RWPE1 (cell line): ENCODE results near the gene PROZ.

Experiments
- CTCF ChIA-PET: fragments of 350-600 bp; sonication (Branson Sonifier 250); formaldehyde crosslinking; extraction: SDS; loops from one replicate; lab custom pipeline; 2021; lab: Yijun Ruan, JAX
- POLR2A ChIA-PET: fragments of 400-600 bp; formaldehyde crosslinking; extraction: SDS; loops from one replicate; lab custom pipeline; 2020; ENCODE audit warnings: antibody characterized with exemption; ENCODE audit not compliant: low non-redundant PET; lab: Yijun Ruan, JAX
- DNase-seq: peaks from one replicate; pipeline ENCODE4 v3.0.0; 2012; ENCODE audit warnings: low spot score
- H3K27ac ChIP-seq: fragments of 450-650 bp; 2 replicates; pipeline ENCODE4 v1.5.1; 2017
- TF ChIP-seq, protein P1 (sequence below): fragments of 450-650 bp; conservative IDR thresholded peaks from 2 replicates; pipeline ENCODE4 v1.5.1; 2017; ENCODE audit warnings: low read depth, mild to moderate bottlenecking

PROZ gene

DNA sequence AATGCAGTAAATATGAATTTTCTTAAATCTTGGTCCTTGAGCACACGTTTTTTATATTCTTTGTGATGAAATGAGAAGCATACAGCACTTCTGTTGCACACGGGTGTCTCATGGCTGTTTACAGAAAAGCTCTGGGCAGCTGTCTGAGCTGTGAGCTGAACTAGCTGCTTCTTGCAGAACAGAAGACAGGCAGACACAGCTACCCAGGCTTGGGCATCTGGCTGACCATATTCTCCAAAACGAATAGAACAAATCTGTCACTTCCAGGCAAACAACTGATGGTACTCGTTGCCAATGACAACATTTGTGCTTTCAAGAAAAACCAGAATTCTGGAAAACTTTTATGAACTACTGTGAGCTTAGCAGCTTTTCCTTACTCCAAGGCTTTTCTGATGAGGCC, 33.8 kb downstream of the PROZ start:
- ChIA-PET POLR2A (no interaction called here), CTCF (no interaction called here)
- no peak overlapping the region for H3K27ac ChIP-seq
- no peak for DNase-seq
- TF ChIP-seq, protein P1, sequence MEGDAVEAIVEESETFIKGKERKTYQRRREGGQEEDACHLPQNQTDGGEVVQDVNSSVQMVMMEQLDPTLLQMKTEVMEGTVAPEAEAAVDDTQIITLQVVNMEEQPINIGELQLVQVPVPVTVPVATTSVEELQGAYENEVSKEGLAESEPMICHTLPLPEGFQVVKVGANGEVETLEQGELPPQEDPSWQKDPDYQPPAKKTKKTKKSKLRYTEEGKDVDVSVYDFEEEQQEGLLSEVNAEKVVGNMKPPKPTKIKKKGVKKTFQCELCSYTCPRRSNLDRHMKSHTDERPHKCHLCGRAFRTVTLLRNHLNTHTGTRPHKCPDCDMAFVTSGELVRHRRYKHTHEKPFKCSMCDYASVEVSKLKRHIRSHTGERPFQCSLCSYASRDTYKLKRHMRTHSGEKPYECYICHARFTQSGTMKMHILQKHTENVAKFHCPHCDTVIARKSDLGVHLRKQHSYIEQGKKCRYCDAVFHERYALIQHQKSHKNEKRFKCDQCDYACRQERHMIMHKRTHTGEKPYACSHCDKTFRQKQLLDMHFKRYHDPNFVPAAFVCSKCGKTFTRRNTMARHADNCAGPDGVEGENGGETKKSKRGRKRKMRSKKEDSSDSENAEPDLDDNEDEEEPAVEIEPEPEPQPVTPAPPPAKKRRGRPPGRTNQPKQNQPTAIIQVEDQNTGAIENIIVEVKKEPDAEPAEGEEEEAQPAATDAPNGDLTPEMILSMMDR = no peak

DNA sequence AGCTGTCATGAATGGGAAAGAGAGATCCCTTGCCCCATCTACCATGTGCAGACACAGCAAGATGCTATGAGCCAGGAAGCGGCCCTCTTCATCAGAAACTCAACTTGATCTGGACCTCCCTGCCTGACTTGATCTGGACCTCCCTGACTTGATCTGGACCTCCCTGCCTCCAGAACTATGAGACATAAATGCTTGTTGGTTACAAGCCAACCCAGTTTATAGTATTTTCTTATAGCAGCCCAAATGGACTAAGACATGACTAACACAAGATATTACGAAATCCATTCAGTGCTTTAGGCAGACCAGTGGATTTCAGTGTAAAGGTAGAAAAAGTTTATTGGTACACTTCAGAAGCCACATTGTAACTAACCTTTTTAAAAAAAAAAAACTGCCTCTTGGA, 34.5 kb downstream of the PROZ start:
- TF ChIP-seq, protein P1 = no peak
- ChIA-PET POLR2A (no interaction called here), CTCF (interaction anchor here (0.5 kb wide), 1 partner anchor 21 kb away, joined by 5 read pairs; no protein-coding TSS in a partner anchor)
- DNase-seq = peak; percentile 20
- peak overlapping the region; percentile 42; the same call in 1 of the 2 replicates for H3K27ac ChIP-seq

DNA sequence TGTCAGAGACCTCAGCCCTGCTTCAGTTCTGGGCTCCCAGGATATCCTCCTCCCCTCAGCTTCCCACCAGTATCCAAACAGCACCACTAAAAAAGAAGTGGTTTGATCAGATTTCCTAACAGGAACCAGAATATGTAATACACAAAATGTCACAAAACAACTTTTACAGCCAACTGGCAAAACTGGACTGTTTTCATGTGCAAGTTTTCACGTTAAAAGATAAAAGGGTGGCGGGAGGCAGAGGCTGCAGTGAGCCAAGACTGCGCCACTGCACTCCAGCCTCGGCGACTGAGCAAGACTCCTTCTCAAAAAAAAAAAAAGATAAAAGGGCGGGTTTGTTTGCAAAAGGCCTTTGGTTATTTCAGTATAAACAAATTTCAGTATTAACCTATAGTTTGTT, 36.9 kb downstream of the PROZ start:
- ChIA-PET POLR2A (no interaction called here), CTCF (no interaction called here)
- no peak overlapping the region for H3K27ac ChIP-seq
- TF ChIP-seq, protein P1 = no peak
- DNase-seq = no peak

DNA sequence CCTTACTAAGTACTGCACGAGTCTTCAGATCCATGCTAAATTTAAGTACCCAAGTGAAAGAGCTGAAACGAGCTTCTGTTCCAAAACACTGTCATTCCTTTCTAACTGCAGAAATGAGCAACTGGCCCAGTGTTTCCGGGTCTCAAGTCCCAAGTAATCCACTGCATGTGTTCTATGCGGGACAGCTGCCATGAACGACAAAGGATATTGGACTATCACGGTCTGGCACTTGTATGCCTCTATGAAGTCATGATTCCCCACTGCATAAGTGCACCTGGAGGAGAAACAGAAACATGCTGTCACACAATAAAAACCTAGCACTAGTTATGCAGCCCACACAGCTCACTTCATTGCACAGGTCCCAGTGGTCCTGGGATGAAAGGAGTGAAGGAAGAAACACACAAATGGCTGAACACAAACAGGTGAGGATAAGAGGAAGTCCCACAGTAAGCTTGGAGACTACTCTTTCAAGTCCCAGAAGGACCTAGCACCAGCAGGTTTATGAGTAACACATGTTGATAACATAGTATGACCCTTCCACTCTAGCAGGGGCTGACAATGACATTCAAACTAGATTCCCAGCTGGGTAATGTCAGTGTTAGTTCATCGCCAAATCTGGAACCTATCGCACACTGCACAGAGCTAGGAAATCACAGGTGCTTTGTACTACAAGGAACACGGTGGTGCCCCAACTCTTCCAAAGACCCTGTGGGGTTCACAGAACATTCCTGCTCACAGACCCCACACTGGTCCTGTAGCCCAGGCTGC, 38.7 kb downstream of the PROZ start:
- no peak for DNase-seq
- ChIA-PET POLR2A (no interaction called here), CTCF (interaction anchor here (0.6 kb wide), 1 partner anchor 247 kb away, joined by 4 read pairs; no protein-coding TSS in a partner anchor)
- no peak overlapping the region for H3K27ac ChIP-seq
- TF ChIP-seq, protein P1 = no peak

DNA sequence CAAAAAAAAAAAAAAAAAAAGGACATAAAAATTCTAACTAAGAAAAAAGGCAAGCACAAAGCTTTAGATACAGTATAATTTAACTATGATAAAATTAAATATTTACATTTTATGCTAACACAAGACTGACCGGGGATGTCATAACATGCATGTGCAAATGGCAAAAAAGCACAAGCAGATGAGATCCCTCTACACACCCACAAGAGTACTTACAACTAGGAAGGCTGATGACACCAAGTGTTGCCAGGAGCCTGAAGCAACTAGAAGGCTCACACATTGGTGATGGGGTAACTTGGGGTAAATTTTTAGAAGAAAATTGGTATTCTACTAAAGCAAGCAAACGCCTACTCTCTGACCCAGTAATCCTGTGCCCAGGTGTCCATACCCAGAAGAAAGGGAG, 43.4 kb downstream of the PROZ start:
- POLR2A ChIA-PET = no interaction called here
- DNase-seq = no peak
- CTCF ChIA-PET = interaction anchor here (1.1 kb wide), 1 partner anchor 163 kb away, joined by 3 read pairs; no protein-coding TSS in a partner anchor
- no peak overlapping the region for H3K27ac ChIP-seq
- TF ChIP-seq, protein P1 = no peak

DNA sequence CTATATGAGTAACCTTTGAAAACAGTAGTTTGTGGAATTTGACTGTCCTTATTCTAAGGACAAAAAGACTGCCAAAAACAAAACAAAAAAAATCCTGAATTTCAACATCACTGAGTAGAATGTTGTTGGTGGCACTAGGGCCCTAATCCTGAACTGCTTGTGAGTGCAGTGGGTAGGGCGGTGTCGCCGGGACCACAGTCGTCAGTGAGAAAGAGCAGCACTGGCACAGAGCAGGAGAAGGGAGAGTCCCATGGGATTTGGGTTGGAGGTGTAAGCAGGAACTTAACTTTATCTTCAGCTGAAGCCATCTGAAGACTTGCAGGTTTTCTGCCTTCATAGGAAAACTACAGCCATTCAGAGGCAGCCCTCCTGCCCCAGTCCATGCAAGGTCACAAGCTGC, 44.5 kb downstream of the PROZ start:
- CTCF ChIA-PET = no interaction called here
- POLR2A ChIA-PET = no interaction called here
- no peak for DNase-seq
- peak overlapping the region; percentile 47 for H3K27ac ChIP-seq
- TF ChIP-seq, protein P1 = no peak
